Body of pancreas (tissue), 4 donors: ENCODE data around the gene RHBG.

ENCODE experiments used
- POLR2A ChIP-seq, 3 donors: fragments of 450-650 bp; IDR thresholded peaks; one replicate each; pipeline ENCODE4 v1.6.1; 2016; ENCODE audit warnings: antibody characterized with exemption in 3 of 3, mild to moderate bottlenecking in 2 of 3
- TF ChIP-seq, protein P1 (sequence below), 7 experiments: fragments of 450-650 bp in 4 of 7; fragments of 200-600 bp in 3 of 7; sonication (generic) in 3 of 7; IDR thresholded peaks; one replicate each; pipeline ENCODE4 v1.5.1; 2016 to 2019; ENCODE audit warnings: antibody characterized with exemption in 7 of 7

DNA sequence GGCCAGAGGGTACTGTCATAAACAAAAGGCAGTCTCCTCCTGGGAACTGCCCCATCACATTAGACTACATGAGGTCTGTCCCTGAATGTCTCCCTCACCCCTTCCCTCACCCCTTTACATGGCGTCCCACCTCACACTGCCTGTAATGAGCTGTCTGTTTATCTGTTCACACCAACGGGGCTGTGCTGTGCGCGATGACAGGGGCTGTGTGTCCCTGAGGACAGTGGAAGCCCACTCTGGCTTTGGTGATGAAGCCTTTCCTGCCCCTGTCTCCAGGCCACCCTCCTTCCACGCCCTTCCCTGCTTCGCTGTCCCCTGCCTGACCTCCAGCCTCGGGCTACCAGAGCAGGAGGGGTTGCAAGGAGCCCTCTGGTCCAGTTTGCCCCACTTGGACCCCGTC is 22.7 kb downstream of the RHBG start:
- TF ChIP-seq, protein P1, sequence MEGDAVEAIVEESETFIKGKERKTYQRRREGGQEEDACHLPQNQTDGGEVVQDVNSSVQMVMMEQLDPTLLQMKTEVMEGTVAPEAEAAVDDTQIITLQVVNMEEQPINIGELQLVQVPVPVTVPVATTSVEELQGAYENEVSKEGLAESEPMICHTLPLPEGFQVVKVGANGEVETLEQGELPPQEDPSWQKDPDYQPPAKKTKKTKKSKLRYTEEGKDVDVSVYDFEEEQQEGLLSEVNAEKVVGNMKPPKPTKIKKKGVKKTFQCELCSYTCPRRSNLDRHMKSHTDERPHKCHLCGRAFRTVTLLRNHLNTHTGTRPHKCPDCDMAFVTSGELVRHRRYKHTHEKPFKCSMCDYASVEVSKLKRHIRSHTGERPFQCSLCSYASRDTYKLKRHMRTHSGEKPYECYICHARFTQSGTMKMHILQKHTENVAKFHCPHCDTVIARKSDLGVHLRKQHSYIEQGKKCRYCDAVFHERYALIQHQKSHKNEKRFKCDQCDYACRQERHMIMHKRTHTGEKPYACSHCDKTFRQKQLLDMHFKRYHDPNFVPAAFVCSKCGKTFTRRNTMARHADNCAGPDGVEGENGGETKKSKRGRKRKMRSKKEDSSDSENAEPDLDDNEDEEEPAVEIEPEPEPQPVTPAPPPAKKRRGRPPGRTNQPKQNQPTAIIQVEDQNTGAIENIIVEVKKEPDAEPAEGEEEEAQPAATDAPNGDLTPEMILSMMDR (IDR thresholded peaks at IDR 0.05): no peak
- TF ChIP-seq POLR2A (IDR thresholded peaks at IDR 0.05): no peak
